ENCODE data around the gene AGRN. TPM values are rescaled to one million over a fixed set of nuclear protein-coding genes. Genes with fewer than 3 reads are reported as not detected.

Gene AGRN
- total RNA-seq, 1 experiment from 2014 or later = 175 TPM

- H3K27me3 Mint-ChIP-seq (ENCODE audit: low read depth) = peaks cover 43% of the 10 kb centered on the region
- Histone ChIP-seq H3K4me1 (ENCODE audit: insufficient read depth, low read length) (no peaks in the 10 kb centered on the region), H4K5ac (ENCODE audit: insufficient read length, low read depth, low read length) (no peak overlapping the region), H3T11ph (ENCODE audit: low read length) (no peak overlapping the region), H2AK5ac (ENCODE audit: insufficient read length, low read length) (no peak overlapping the region), H3K4ac (ENCODE audit: low read depth, low read length) (no peak overlapping the region), H2BK15ac (ENCODE audit: low read depth, low read length) (no peak overlapping the region), H3K23ac (ENCODE audit: insufficient read length, low read depth, low read length) (no peak overlapping the region), H2BK120ac (ENCODE audit: low read depth, low read length, poor library complexity, severe bottlenecking) (no peak overlapping the region), H3K56ac (ENCODE audit: insufficient read length, low read depth, low read length) (no peak overlapping the region), H4K8ac (replicated peaks; ENCODE audit: insufficient read length, low read depth, low read length) (no peak overlapping the region), H3K27ac (ENCODE audit: insufficient read length, low read depth, low read length) (no peak overlapping the region), H3K79me2 (ENCODE audit: insufficient read depth, low read length) (no peaks in the 10 kb centered on the region), H3K9me3 (ENCODE audit: control insufficient read depth, low read depth, low read length) (no peaks in the 10 kb centered on the region), H3K14ac (ENCODE audit: insufficient read depth, low read length) (no peak overlapping the region; the same call in 1 of the 2 replicates), H3K9ac (ENCODE audit: extremely low read depth, insufficient read length, low read length) (no peak overlapping the region), H3K23me2 (ENCODE audit: insufficient read length, low read depth, low read length, poor library complexity, severe bottlenecking) (peaks cover 3% of the 10 kb centered on the region), H3K27me3 (ENCODE audit: insufficient read depth, low read length) (no peaks in the 10 kb centered on the region; the same call in 1 of the 2 replicates), H4K20me1 (ENCODE audit: control insufficient read depth, insufficient read depth, insufficient read length) (no peaks in the 10 kb centered on the region), H2AFZ (ENCODE audit: low read length) (no peak overlapping the region), H2BK12ac (ENCODE audit: insufficient read length, low read depth, low read length) (no peak overlapping the region), H3K79me1 (ENCODE audit: insufficient read depth, low read depth, low read length, poor library complexity, severe bottlenecking) (no peaks in the 10 kb centered on the region), H2BK20ac (ENCODE audit: low read depth, low read length, poor library complexity, severe bottlenecking) (no peak overlapping the region), H3K18ac (ENCODE audit: insufficient read length, low read depth, low read length) (no peak overlapping the region), H2BK5ac (ENCODE audit: insufficient read length, low read length) (no peak overlapping the region), H3K4me2 (ENCODE audit: insufficient read depth, insufficient read length, low read length) (peak overlapping the region; percentile 55), H4K91ac (ENCODE audit: insufficient read length, low read depth, low read length) (no peak overlapping the region)
- no peaks in the 10 kb centered on the region for H3K9me3 Mint-ChIP-seq
- WGBS (ENCODE audit: extremely low coverage, insufficient read length, low lambda C conversion rate) = no CpG with 5 or more reads among the region's 32 CpGs
- no peak for DNase-seq
- H3K36me3 Mint-ChIP-seq (ENCODE audit: insufficient read depth in 1 of 3, low read depth in 3 of 3) = no peaks in the 10 kb centered on the region
- H3K27ac Mint-ChIP-seq = no peak overlapping the region
- no peak for TF ChIP-seq CTCF (conservative IDR thresholded peaks at IDR 0.05)
- H3K4me3 Mint-ChIP-seq = peak overlapping the region; percentile 69 to 77
- H3K4me1 Mint-ChIP-seq = peaks cover 10 to 19% of the 10 kb centered on the region in 2 experiments
Measured at GRCh38 chr1:1067860-1068516, 48.1 kb downstream of the AGRN start.

All from H9 (cell line).